Brain pericyte (primary cell): Measurements from ENCODE around the gene FOXN4.
"Not testable (repeated sequence)": the region's sequence is repeated elsewhere in the genome, so short reads cannot be mapped to it uniquely, and the experiment has no call there.

Source experiments
- DNase-seq: peaks from one replicate; pipeline ENCODE4 v3.0.0-alpha.2; 2012; ENCODE audit warnings: low read depth, low spot score

Gene FOXN4, protein sequence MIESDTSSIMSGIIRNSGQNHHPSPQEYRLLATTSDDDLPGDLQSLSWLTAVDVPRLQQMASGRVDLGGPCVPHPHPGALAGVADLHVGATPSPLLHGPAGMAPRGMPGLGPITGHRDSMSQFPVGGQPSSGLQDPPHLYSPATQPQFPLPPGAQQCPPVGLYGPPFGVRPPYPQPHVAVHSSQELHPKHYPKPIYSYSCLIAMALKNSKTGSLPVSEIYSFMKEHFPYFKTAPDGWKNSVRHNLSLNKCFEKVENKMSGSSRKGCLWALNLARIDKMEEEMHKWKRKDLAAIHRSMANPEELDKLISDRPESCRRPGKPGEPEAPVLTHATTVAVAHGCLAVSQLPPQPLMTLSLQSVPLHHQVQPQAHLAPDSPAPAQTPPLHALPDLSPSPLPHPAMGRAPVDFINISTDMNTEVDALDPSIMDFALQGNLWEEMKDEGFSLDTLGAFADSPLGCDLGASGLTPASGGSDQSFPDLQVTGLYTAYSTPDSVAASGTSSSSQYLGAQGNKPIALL

DNA sequence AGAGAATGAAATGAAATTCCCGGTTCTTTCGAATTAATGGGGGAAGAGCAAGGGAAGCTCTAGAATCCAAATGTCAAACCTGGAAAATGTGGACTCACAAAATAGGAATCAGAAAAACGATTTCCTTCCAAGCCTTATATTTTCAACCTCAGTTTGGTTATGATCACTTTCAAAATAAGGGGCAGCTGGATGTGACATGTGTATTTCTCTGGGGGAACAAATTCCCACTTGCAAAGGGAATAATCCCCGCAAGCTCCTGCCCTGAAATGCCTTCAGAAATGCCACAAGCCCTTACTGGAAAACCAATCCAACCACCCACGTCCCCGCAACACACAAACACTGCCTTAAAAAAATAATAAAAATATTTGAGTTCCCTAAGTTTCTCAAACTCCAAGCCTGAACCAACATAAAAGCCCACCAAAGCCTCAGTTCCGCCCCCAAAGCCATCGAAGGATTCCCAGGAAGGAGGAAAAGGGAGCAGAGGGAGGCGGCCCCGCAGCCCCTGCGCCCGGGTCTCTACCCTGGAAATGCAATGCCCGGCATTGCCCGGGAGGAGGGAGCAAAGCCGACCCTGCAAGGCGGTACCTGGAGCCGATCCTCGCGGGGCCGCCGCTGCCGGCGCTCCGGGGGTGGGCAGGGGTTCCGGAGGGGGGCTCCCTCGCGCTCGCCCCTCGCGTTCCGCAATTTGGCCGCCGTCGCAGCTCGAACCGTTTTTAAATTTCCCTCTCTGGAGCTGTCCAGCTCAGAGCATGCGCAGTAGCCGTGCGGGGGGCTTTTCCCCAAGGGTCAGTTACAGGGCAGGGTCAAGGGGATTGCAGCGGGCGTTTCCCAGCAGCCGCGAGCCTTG lies at the start of gene FOXN4:
FOXN4 (minus strand) TSS at position 751 of the 847 bp plus-strand sequence. CDS start 963 bp downstream, outside the sequence.
- DNase-seq = no peak

DNA sequence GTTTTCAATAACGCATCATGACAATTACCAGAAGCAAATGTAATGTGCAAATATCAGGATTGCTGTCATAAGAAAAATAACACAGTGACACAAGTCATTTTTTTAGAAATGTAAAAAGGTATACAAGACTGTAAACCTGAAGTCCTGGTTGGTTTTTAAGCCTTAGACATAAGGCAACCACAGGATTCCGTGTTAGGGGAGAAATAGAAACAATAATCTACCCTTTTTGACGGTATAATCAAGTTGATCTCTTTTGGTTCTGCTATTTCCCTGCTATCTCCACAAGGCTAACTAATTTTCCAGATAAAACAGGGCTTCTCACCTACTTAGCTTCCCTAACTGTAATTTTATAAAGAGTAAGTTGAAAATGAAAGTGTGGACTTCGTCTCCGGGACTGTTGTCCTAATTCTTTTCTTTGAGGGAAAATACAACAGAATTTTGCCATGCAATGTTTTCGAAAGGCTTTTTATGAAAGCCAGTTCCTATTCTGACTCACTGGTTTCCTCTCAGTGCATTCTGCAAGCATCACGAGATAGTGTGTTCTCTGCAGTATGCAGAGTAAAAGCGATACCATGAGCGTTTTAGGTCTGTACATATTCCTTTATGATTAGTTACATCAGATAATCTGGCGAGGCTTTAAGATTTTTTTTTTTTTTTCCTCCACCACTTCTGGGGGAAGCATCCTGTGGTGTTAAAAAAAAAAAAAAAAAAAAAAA lies 49.2 kb upstream of the FOXN4 start:
- DNase-seq = no peak

DNA sequence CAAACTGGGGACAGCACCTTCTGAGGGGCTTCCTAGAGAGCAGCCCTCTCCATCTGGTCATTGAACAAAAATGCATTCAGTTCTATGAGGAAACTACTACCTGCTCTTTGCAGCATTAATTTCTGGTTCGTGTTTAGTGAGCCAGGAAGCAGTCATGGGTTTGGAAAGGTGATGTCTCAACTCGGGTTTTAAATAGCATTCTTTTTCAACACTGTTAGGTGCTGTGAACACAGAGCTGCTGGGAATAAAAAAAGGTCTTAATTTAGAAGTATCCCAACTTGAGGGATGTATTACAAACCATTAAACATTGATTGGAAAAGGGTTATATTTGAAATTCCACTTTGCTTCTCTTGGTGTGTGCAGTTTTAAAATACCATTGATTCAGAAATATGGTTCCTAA lies 47.9 kb upstream of the FOXN4 start:
- no peak for DNase-seq

DNA sequence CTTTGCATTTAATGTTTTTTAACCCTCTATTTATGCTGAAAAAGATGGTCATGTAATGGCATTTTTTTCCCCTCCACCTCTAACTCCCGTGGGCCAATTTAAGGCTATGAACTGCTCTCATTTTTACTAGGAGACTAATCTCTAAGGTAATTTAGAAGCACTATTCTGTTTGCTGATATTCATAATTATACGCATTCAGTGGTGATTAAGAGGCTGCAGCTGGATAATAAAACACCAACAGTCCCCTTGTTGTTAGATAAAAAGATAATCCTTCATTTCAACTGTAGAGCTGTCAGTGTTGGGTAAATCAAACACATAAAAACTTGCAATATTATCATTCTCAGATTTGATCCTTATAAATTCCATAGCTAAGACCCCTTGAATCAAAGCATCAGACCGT lies 47.5 kb upstream of the FOXN4 start:
- DNase-seq = no peak

DNA sequence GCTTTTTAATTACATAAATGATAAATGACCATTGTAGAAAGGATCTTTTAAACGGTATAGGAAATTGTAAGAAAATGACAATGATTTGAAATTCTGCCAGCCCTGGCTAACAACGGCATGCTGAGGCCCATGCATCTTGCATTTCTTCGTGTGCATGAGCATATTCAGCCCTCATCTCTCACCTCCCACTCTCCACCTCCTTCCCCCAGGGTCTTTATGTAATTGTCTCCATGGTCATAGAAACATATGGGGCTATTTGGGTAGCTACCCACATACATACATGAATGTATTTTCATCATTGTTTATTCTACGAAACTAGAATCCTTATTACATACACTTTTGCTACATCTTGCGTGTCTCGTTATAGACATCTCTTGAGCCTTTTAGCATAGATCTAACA lies 43.1 kb upstream of the FOXN4 start:
- no peak for DNase-seq

DNA sequence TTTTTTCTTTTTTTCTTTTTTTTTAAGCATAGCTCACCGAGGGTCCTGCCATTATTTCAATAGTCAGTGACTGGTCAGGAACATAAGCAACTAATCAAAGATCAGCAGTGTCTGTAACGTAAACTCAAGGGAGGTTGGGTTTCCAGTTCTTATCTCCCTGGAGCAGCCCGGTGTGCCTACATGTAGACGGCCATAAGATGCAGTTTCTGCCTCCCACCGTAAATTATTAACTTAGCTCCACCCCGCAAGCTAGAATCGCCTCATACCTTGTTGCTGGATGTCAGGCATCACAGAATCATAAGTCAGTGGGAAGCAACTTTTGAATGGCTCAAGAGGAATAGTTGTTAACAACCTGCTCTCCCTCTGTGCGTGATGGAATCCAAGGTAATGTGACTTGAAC lies 38.5 kb upstream of the FOXN4 start, which contains the start of gene MYO1H:
MYO1H (plus strand) TSS at position 312 of the 400 bp plus-strand sequence; CDS start at position 373, 61 bp downstream.
- no peak for DNase-seq

DNA sequence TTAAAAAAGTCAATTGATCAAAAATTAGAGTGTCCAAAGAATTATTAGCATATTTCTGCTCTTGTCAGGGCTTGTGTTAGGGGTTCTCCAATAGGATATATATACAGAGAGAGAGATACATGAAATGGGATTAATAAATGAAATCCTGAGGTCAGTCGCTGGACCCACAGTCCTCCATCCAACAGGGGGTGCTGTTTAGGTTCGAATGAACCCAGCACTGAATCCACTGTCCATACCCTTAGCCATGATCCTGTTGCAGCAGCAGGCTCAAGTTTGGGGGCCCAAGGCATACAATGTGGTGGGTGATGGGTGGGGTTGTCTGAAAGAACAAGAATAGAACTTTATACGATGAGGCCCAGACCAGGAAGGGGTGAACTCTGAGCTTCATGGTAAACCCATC lies 37.8 kb upstream of the FOXN4 start:
- no peak for DNase-seq

DNA sequence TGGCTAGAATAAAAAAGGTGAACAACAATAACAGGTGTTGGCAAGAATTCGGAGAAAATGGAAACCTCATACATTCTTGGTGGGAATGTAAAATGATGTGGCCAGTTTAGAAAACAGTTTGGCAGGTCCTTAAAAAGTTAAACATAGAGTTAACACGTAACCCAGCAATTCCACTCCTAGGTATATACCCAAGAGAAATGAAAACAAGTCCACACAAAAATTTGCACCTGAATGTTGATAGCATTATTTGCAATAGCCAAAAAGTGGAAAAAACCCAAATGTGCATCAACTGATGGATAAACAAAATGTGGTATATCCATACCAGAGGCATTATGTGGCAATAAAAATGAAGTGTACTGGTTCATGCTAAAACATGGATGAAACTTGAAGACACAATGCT lies 36.3 kb upstream of the FOXN4 start:
- DNase-seq = no peak

DNA sequence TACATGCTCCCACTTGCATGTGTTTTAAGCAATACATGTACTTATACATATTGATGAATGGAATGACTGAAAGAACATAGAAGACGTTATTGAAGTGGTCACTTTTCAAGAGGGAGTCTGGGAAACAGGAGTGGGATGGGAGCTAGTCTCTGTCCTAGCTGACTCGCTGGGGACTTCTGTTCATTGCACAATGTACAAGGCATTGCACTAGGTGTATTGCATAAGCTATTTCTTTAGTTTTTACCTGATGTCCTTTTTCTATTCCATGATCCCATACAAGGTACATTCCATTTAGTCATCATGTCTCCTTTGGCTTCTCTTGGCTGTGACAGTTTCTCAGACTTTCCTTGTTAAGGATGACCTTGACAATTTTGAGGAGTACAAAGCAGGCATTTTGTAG lies 34.6 kb upstream of the FOXN4 start:
- no peak for DNase-seq

DNA sequence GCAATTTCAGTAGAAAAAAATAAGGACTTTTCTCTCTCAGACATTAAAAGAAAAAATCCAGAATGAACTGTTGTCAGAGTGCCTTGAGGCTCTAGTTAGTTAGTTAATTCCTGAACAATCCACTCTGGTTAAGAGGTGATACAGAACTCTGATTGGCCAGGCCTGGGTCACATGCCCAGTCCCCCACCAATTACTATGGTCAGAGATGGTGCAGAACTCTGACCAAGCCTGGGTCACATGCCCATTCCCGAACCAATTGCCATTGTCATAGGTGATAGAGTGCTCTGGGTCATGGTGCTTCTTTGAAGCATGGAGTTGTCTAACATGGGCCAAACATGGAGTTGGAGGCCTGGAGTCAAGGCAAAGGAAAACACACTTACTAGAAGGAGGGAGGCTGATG lies 27.5 kb upstream of the FOXN4 start:
- DNase-seq = no peak

DNA sequence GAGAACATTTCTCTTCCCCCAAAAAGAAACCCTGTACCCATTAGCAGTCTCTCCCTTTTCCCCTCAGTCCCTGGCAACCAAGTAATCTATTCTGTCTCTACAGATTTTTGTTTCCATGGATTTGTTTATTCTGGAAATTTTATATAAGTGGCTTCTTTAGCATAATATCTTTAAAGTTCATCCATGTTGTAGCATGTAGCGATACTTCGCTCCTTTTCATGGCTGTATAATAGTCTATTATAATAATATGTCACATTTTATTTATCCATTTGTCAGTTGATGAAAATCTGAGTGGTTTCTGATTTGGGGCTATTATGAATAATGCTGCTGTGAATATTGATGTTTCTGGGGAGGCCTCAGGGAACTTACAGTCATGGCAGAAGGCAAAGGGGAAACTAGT lies 25.8 kb upstream of the FOXN4 start:
- no peak for DNase-seq

DNA sequence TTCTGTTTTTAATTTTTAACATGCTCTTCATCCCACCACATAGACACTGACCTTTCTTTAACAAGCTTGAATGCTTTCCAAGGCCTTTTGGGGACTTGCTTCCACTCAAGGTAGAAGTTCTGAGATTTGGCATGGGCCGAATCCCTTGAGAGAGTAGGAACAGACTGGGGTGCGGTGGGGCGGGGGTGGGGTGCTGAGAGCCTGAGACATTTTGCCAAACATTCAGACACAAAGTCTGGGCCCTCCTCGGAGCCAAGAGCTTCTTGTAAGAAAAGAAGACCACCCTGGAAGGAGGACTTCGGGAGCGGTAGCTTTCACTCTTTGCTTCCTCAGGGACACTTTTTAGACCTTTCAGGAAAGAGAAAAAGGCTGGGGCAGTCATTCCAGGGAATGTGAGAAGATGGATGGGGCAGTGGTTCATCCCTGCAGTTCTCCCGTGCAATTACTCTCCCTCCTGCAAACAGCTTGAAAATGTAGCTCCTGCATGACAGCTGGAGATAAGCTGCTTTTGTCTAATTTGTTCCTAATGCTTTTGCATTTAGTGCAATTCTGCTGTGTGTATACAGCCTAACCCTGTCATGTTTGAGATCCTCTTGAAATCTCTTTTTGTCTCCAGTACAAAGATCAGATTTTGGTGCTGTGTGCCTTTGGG lies 22.3 kb upstream of the FOXN4 start:
- DNase-seq = no peak

DNA sequence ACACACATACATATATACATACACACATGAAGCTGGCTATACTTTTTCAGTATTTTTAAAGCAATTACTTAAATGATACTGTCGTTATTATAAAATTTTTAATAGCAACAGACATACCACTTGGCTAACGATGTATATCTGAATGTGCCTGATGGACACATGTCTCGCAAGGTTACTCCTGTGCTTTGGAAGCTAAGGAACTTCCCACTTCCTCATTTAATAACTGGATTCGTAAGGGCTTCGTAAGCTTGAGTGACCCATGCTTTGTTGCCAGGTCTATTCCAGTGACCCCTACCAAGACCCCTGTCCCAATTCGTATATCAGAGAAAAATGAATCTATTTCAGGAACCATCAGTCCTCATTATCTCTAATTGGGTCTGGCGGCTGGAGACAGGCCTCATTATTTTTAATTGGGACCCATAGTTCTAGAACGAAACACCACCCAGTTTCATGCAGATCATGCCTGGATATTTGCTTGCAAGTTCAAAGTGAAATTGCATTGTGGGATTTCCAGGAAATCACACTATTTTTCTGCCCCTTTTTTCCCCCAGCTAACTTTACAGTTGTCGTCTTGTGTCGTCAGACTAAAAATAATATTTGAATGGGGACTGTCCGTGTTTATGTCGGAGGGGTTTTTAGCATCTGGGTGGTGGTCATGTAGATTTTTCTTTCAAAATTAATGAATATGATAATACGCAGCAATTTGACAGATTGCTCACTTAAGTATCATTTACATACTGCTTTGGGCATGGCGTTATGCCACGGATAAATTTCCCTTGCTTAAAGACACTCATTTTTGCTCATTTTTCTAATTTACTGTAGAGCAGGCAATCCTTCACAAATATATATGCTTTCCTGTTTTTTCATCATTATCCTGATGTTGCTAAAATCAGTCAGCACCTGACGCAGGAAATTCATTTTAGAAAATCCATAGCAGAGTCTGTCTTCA lies 21.5 kb upstream of the FOXN4 start:
- DNase-seq = no peak

DNA sequence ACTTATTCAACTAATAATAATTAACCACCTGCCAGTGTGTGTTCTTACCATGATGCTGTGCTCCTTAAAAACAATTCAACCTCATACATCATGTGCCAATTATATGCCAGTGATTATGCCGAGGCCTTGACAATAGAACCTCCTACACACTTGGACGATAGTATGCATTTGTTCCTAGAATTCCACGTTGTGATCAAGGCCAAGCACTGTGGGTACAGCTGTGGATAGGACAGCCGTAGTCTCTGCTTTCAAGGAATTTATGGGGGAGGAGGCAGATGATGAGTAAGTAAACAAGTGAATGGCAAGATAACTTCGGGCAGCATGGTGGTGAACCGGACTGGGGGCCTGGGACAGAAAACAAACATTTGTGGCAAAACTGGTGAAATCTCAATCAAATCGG lies 20.6 kb upstream of the FOXN4 start:
- DNase-seq = no peak

DNA sequence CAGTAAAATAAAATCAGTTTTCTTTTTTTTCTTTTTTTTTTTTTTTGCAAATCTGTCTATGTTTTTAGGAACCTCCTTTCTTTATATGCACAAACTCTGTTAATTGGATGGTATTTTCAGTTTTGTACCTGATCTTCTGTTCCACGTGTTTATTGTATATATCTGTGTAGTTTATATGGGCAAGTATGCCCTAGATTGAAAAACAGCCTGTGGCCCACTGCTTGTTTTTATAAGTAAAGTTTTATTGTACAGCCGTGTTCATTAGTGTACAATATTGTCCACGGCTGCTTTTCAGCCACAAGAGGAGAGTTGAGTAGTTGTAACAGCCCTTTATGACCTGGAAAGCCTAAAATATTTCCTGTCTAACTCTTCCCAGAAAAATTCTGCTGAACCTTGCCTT lies 19.9 kb upstream of the FOXN4 start:
- DNase-seq = no peak

DNA sequence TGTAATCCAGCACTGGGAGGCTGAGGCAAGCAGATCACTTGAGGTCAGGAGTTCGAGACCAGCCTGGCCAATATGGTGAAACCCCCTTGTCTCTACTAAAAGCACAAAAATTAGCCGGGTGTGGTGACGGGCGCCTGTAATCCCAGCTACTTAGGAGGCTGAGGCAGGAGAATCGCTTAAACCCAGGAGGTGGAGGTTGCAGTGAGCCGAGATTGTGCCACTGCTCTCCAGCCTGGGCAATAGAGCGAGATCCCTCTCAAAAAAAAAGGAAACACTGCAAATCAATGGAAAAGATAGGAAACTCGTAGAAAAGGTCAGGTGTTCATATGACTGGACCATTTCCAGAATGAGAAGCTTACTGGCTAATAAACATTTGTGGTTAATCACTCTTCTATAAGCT lies 12.2 kb upstream of the FOXN4 start:
- not testable (repeated sequence) for DNase-seq

DNA sequence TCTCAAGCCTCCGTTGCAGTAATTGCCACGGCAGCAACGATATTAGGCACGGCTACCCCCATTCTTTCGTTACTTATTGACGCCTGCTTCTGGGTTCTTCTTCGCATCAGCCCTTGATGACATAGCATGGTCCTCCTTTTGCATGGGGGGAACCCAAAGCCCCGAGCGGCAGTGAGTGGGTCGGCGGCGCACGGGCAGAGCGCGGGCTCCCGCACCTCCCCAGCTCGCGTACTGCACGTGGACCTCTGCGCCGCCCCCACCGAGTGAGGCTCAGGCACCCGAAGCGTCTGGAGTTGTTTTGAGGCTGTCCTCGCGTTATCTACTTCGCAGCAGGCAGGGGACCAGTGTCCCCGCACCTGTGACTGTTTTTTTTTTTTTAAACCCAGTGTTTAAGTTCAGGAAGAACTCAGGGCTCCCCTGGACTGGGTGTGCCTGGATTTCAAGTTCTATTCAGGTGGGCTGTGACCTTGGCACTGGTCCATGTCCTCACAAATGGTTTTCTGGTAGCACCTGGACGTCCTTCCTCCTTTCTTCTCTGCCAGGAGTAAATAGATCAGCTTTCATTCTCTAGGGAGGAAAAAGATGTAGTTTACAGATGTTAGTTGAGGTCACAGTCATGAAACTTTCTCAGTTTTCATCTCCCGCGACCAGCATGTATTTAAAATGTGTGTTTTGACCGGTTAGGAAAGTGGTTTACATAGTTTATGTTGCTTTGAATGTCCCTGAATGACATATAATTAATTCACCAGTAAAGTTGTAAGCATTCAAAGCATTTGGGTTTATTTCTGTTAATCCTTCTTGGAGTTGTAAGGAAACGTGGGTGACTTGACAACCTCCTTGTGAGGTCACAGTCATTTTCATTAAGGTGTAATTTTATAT lies 1.4 kb upstream of the FOXN4 start:
- DNase-seq = no peak

DNA sequence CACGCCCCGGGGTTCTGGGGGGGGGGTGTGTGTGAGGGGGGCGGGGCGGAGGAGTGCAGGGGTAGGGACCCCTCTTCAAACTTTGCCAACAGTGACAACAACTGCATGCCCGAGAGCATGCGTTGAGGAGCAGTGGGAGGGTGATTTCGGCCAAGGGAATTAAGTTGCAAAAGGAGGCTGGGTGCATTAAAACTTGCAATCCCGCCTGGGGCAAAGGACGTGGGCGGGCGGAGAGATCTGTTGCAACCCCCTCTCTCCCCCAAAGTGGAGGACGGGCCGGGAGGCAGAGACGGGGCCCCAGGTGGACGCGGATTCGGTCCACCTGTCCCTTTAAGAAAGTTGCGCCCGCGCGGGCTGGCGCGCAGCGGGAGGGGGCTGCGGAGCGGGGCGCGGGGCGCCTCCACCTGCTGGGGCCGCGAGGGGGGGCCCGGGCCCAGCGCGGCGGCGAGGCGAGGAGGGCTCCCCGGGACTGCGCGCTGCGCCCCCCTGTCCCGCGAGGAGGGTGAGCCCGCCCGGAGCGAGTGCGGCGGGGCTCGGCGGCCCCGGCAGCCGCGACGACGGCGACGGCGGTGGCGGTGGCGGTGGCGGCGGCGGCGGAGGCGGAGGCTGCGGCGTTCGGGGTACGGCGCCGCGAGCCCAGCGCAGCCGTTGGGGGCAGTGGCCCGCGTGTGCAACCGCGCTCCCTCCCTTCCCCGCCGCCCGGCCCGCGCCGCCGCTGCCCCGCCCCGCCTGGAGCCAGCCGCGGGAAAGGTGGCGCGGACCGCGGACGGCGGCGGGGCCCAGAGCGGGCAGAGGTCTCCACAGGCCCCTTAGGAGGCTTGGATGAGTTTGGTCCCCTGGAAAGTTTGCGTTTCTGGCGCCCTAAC lies 530 bp upstream of the FOXN4 start:
- DNase-seq = no peak
